Osteocyte (in vitro differentiated cells): ENCODE measurements around the gene RYR3. TPM values are rescaled to one million over a fixed set of nuclear protein-coding genes. Genes with fewer than 3 reads are reported as not detected.
"Not testable (repeated sequence)": the region's sequence is repeated elsewhere in the genome, so short reads cannot be mapped to it uniquely, and the experiment has no call there.

Source experiments
- DNase-seq: peaks from one replicate; pipeline ENCODE4 v3.0.0; 2021; ENCODE audit warnings: mixed read lengths; ENCODE audit not compliant: unreplicated experiment; ENCODE audit errors: extremely low spot score
- H3K27ac Mint-ChIP-seq: one replicate; pipeline ENCODE4 v1.8.0; 2021; ENCODE audit warnings: mild to moderate bottlenecking, mixed read lengths; ENCODE audit not compliant: unreplicated experiment
- H3K27me3 Mint-ChIP-seq: one replicate; pipeline ENCODE4 v1.8.0; 2021; ENCODE audit warnings: mixed read lengths; ENCODE audit not compliant: unreplicated experiment
- H3K36me3 Mint-ChIP-seq: one replicate; pipeline ENCODE4 v1.8.0; 2021; ENCODE audit warnings: mixed read lengths; ENCODE audit not compliant: unreplicated experiment
- H3K4me1 Mint-ChIP-seq: one replicate; pipeline ENCODE4 v1.8.0; 2021; ENCODE audit warnings: mixed read lengths; ENCODE audit not compliant: unreplicated experiment
- H3K4me3 Mint-ChIP-seq: one replicate; pipeline ENCODE4 v1.8.0; 2021; ENCODE audit warnings: mild to moderate bottlenecking, moderate library complexity, mixed read lengths; ENCODE audit not compliant: unreplicated experiment
- H3K9me3 Mint-ChIP-seq: one replicate; pipeline ENCODE4 v1.8.0; 2021; ENCODE audit warnings: mixed read lengths; ENCODE audit not compliant: unreplicated experiment
- CTCF ChIP-seq: fragments of 200-600 bp; sonication (generic); IDR thresholded peaks from 2 replicates; pipeline ENCODE4 v1.5.0; 2021; ENCODE audit warnings: antibody characterized with exemption, mild to moderate bottlenecking, moderate library complexity
- total RNA-seq: library from RNA; stranded (reverse); gene quantifications from 2 replicates; pipeline ENCODE4 v1.2.1, GENCODE V29; 2021

The RYR3 gene
- total RNA-seq, 1 donor from 2014 or later, result not detected

GRCh38 chr15:33810806-33811205 lies 500.0 kb downstream of the RYR3 start:
- no peaks in the 10 kb centered on the region for H3K4me1 Mint-ChIP-seq
- H3K4me3 Mint-ChIP-seq, result no peak overlapping the region
- no peaks in the 10 kb centered on the region for H3K9me3 Mint-ChIP-seq
- H3K36me3 Mint-ChIP-seq, result no peaks in the 10 kb centered on the region
- no peak overlapping the region for H3K27ac Mint-ChIP-seq
- peaks cover 18% of the 10 kb centered on the region for H3K27me3 Mint-ChIP-seq
- no peak for DNase-seq
- no peak for TF ChIP-seq CTCF

- Mint-ChIP-seq H3K4me3 (no peak overlapping the region), H3K27me3 (peaks cover 17% of the 10 kb centered on the region)
- DNase-seq, result no peak
Observed at GRCh38 chr15:33813891-33814290, 503.1 kb downstream of the RYR3 start.

GRCh38 chr15:33819499-33819898 lies 508.7 kb downstream of the RYR3 start:
- not testable (repeated sequence) for H3K4me3 Mint-ChIP-seq, H3K4me1 Mint-ChIP-seq, H3K27ac Mint-ChIP-seq, H3K9me3 Mint-ChIP-seq, H3K36me3 Mint-ChIP-seq, DNase-seq
- peaks cover 11% of the 10 kb centered on the region for H3K27me3 Mint-ChIP-seq

More at GRCh38 chr15:33813891-33814290, 503.1 kb downstream of the RYR3 start:
- no peaks in the 10 kb centered on the region for H3K36me3 Mint-ChIP-seq
- TF ChIP-seq CTCF, result no peak
- no peaks in the 10 kb centered on the region for H3K4me1 Mint-ChIP-seq
- no peak overlapping the region for H3K27ac Mint-ChIP-seq
- H3K9me3 Mint-ChIP-seq, result no peaks in the 10 kb centered on the region

- Mint-ChIP-seq H3K4me3 (no peak overlapping the region), H3K9me3 (no peaks in the 10 kb centered on the region), H3K27ac (no peak overlapping the region), H3K4me1 (no peaks in the 10 kb centered on the region), H3K27me3 (peaks cover 11% of the 10 kb centered on the region), H3K36me3 (no peaks in the 10 kb centered on the region)
- TF ChIP-seq CTCF, result no peak
- no peak for DNase-seq
Observed at GRCh38 chr15:33822479-33822878, 511.7 kb downstream of the RYR3 start.

GRCh38 chr15:33823119-33823518 lies 512.4 kb downstream of the RYR3 start:
- Mint-ChIP-seq H3K9me3 (no peaks in the 10 kb centered on the region), H3K4me3 (no peak overlapping the region), H3K27ac (no peak overlapping the region), H3K36me3 (no peaks in the 10 kb centered on the region), H3K4me1 (no peaks in the 10 kb centered on the region), H3K27me3 (peaks cover 9% of the 10 kb centered on the region)
- no peak for TF ChIP-seq CTCF
- DNase-seq, result no peak

- DNase-seq, result no peak
- no peak overlapping the region for H3K27ac Mint-ChIP-seq
- TF ChIP-seq CTCF, result no peak
- H3K4me1 Mint-ChIP-seq, result no peaks in the 10 kb centered on the region
- no peaks in the 10 kb centered on the region for H3K36me3 Mint-ChIP-seq
- H3K4me3 Mint-ChIP-seq, result no peak overlapping the region
- peaks cover 6% of the 10 kb centered on the region for H3K27me3 Mint-ChIP-seq
- H3K9me3 Mint-ChIP-seq, result peaks cover 5% of the 10 kb centered on the region
Observed at GRCh38 chr15:33825453-33825852, 514.7 kb downstream of the RYR3 start.
